Measurements from ENCODE around the gene EPHB4. TPM values are rescaled to one million over a fixed set of nuclear protein-coding genes. Genes with fewer than 3 reads are reported as not detected.

EPHB4 gene
- total and polyA plus RNA-seq, 2 experiments from 2014 or later: 23.3 to 164 TPM

DNA sequence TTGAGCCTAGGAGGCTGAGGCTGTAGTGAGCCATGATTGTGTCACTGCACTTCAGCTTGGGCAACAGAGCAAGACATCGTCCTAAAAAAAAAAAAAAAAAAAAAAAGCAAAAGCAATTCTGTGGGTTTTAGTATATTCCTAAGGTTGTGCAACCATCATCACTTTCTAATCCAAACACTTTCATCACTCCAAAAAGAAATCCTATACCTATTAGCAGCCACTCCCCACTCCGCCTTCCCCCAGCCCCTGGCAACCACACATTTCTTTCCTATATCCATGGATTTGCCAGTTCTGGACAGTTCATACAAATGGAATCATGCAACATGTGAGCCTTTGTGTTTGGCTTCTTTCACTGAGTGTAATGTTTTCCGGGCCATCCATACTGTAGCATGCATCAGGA is 73.6 kb downstream of the EPHB4 start (continued):
- TF ChIP-seq, protein P1, sequence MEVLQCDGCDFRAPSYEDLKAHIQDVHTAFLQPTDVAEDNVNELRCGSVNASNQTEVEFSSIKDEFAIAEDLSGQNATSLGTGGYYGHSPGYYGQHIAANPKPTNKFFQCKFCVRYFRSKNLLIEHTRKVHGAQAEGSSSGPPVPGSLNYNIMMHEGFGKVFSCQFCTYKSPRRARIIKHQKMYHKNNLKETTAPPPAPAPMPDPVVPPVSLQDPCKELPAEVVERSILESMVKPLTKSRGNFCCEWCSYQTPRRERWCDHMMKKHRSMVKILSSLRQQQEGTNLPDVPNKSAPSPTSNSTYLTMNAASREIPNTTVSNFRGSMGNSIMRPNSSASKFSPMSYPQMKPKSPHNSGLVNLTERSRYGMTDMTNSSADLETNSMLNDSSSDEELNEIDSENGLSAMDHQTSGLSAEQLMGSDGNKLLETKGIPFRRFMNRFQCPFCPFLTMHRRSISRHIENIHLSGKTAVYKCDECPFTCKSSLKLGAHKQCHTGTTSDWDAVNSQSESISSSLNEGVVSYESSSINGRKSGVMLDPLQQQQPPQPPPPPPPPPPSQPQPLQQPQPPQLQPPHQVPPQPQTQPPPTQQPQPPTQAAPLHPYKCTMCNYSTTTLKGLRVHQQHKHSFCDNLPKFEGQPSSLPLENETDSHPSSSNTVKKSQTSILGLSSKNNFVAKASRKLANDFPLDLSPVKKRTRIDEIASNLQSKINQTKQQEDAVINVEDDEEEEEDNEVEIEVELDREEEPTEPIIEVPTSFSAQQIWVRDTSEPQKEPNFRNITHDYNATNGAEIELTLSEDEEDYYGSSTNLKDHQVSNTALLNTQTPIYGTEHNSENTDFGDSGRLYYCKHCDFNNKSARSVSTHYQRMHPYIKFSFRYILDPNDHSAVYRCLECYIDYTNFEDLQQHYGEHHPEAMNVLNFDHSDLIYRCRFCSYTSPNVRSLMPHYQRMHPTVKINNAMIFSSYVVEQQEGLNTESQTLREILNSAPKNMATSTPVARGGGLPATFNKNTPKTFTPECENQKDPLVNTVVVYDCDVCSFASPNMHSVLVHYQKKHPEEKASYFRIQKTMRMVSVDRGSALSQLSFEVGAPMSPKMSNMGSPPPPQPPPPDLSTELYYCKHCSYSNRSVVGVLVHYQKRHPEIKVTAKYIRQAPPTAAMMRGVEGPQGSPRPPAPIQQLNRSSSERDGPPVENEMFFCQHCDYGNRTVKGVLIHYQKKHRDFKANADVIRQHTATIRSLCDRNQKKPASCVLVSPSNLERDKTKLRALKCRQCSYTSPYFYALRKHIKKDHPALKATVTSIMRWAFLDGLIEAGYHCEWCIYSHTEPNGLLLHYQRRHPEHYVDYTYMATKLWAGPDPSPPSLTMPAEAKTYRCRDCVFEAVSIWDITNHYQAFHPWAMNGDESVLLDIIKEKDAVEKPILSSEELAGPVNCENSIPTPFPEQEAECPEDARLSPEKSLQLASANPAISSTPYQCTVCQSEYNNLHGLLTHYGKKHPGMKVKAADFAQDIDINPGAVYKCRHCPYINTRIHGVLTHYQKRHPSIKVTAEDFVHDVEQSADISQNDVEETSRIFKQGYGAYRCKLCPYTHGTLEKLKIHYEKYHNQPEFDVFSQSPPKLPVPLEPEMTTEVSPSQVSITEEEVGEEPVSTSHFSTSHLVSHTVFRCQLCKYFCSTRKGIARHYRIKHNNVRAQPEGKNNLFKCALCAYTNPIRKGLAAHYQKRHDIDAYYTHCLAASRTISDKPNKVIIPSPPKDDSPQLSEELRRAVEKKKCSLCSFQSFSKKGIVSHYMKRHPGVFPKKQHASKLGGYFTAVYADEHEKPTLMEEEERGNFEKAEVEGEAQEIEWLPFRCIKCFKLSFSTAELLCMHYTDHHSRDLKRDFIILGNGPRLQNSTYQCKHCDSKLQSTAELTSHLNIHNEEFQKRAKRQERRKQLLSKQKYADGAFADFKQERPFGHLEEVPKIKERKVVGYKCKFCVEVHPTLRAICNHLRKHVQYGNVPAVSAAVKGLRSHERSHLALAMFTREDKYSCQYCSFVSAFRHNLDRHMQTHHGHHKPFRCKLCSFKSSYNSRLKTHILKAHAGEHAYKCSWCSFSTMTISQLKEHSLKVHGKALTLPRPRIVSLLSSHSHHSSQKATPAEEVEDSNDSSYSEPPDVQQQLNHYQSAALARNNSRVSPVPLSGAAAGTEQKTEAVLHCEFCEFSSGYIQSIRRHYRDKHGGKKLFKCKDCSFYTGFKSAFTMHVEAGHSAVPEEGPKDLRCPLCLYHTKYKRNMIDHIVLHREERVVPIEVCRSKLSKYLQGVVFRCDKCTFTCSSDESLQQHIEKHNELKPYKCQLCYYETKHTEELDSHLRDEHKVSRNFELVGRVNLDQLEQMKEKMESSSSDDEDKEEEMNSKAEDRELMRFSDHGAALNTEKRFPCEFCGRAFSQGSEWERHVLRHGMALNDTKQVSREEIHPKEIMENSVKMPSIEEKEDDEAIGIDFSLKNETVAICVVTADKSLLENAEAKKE (CRISPR knock-in tag; IDR thresholded peaks at IDR 0.05): no peak
- TF ChIP-seq, protein P2, sequence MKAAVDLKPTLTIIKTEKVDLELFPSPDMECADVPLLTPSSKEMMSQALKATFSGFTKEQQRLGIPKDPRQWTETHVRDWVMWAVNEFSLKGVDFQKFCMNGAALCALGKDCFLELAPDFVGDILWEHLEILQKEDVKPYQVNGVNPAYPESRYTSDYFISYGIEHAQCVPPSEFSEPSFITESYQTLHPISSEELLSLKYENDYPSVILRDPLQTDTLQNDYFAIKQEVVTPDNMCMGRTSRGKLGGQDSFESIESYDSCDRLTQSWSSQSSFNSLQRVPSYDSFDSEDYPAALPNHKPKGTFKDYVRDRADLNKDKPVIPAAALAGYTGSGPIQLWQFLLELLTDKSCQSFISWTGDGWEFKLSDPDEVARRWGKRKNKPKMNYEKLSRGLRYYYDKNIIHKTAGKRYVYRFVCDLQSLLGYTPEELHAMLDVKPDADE (IDR thresholded peaks at IDR 0.05): no peak

DNA sequence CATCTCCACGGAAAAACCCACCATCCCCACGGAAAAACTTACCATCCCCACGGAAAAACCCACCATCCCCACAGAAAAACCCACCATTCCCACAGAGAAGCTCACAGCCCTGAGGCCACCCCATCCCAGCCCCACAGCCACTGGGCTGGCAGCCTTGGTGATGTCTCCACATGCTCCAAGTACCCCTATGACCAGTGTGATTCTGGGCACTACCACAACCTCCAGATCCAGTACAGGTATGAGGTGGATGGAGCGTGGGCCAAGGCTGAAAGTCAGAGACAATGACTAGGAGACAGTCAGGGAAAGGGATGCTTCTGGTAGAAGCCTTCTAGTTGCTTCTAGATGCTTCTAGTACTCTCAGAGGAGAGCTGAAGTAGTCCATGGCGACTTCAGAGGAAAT is 74.3 kb downstream of the EPHB4 start:
- Histone ChIP-seq H2AFZ (no peak overlapping the region), H3F3A (replicated peaks; ENCODE audit: low read depth) (no peaks in the 10 kb centered on the region), H3K4me2 (no peak overlapping the region), H3K27me3 (ENCODE audit: insufficient read depth) (no peaks in the 10 kb centered on the region), H4K20me1 (replicated peaks; ENCODE audit: insufficient read depth) (no peaks in the 10 kb centered on the region), H3K36me3 (ENCODE audit: insufficient read depth) (no peaks in the 10 kb centered on the region), H3K4me1 (ENCODE audit: insufficient read depth) (no peaks in the 10 kb centered on the region), H3K27ac (ENCODE audit: low read depth) (no peak overlapping the region), H3K79me2 (replicated peaks; ENCODE audit: insufficient read depth) (no peaks in the 10 kb centered on the region), H3K4me3 (no peak overlapping the region), H3K9me2 (ENCODE audit: insufficient read depth) (no peaks in the 10 kb centered on the region)
- no peak for ATAC-seq
- H3K9me3 Mint-ChIP-seq: no peaks in the 10 kb centered on the region
- no peak overlapping the region for H3K27ac Mint-ChIP-seq
- DNase-seq (ENCODE audit: low spot score): no peak
- peaks cover 4% of the 10 kb centered on the region for H3K4me1 Mint-ChIP-seq
- H3K36me3 Mint-ChIP-seq (ENCODE audit: low read depth): no peaks in the 10 kb centered on the region
- peaks cover 19% of the 10 kb centered on the region for H3K27me3 Mint-ChIP-seq (ENCODE audit: insufficient read depth, low read depth, poor library complexity)
- no peak overlapping the region; the same call in 2 of the 3 replicates for H3K4me3 Mint-ChIP-seq
- TF ChIP-seq CREB1 (CRISPR knock-in tag; IDR thresholded peaks at IDR 0.05; ENCODE audit: low read depth) (no peak), JUNB (IDR thresholded peaks at IDR 0.05; ENCODE audit: unreplicated experiment) (no peak), NANOG (IDR thresholded peaks at IDR 0.05; ENCODE audit: borderline replicate concordance) (no peak), EZH2 (IDR thresholded peaks at IDR 0.05; ENCODE audit: low read depth, unreplicated experiment) (no peak)
- TF ChIP-seq, protein P3, sequence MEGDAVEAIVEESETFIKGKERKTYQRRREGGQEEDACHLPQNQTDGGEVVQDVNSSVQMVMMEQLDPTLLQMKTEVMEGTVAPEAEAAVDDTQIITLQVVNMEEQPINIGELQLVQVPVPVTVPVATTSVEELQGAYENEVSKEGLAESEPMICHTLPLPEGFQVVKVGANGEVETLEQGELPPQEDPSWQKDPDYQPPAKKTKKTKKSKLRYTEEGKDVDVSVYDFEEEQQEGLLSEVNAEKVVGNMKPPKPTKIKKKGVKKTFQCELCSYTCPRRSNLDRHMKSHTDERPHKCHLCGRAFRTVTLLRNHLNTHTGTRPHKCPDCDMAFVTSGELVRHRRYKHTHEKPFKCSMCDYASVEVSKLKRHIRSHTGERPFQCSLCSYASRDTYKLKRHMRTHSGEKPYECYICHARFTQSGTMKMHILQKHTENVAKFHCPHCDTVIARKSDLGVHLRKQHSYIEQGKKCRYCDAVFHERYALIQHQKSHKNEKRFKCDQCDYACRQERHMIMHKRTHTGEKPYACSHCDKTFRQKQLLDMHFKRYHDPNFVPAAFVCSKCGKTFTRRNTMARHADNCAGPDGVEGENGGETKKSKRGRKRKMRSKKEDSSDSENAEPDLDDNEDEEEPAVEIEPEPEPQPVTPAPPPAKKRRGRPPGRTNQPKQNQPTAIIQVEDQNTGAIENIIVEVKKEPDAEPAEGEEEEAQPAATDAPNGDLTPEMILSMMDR (conservative IDR thresholded peaks at IDR 0.05; ENCODE audit: low read depth in 2 of 2): no peak
- TF ChIP-seq, protein P1 (CRISPR knock-in tag; IDR thresholded peaks at IDR 0.05): no peak

Measured in GM23338 (cell line).